Endometrium (tissue), 2 donors: Measurements from ENCODE around the gene TREM1.

ENCODE experiments used
- FAIRE-seq: peaks from 2 replicates; lab custom pipeline; 2012; peaks lifted over from hg19 to GRCh38; lab: Jason Lieb, UNC
- donor health status: control.
- donor health status: control.

TREM1 gene

DNA sequence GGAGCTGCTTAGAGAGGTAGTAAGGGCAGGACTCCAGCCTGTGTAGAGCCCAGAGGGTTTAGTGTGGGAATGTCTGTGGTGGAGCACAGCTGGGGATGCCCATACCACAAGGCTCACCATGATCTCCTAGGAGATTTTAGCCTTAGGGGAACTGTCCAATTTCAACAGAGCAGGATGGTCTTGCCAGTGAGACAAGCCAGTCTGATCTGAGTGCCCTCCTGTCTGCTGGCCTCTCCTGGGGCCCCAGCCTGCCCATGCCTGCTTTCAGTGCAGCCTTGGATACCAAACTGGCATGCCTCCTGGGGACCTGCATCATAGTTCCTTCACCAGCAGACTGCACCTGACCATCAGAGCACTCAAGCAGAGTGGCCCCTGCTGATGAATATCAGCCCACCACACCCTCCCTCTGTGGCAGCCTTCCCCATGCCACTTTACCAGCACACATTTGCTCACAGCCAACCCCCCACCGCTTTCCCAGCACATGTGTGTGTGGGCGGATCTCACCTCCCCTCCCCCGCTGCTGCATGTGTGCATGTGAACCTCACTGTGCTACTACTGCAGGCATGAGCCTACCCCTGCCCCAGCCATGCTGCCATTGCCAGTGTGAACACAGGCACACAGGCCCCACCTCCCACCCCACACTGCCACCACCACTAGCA, 7.9 kb upstream of the TREM1 start:
- no peak for FAIRE-seq

DNA sequence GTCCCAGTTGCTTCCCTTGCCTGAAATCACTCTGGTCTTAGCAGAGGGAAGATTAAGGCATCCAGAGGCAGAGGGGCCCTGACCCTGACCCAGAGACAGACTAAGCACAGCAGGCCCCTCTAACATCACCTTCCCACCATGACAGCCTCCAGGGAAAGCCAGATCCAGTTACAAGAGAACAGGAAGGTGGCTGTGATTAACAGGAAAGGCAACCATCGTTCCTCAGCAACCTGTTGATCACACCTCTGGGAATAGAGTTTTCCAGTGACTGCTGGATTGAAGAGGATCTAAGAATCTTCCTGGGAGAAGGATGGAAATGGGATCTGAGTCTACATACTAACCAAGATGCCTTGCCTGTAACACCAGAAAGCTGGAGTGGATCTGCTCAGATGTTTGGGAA, 5.2 kb upstream of the TREM1 start:
- no peak for FAIRE-seq

DNA sequence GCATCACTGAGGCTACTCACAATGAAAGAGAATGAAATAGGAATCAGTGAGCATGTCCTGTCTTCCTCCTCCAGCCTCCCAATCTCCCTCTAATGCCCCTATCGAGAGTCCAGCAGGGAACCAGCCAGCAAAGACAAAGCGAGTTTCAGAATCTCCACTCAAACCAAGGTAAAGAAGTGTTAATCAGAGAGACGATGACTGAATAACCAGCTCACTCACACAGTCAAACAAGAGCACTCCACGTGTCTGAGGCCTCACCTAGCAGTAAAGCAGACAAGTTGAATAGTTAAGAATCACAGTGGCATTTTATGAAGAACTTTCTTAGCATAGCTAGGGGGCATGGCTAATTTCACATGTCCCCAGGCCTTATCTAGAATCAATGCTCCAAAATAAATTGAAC, 3.3 kb upstream of the TREM1 start:
- no peak for FAIRE-seq

DNA sequence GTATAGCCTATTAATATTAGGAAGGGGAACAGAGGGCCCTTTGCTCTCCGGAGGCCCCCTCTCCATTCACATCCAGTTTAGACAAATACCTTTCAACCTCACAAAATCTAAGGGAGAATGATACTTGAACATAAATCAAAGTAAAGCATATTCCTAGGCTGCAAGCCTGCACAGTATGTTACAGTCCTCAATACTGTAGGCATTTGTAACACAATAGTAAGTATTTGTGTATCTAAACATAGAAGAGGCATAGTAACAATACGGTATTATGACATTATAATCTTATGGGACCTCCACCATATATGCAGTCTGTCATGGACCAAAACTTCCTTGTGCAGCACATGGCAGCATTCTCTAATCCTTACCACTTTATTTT, 2.3 kb upstream of the TREM1 start:
- FAIRE-seq: no peak

DNA sequence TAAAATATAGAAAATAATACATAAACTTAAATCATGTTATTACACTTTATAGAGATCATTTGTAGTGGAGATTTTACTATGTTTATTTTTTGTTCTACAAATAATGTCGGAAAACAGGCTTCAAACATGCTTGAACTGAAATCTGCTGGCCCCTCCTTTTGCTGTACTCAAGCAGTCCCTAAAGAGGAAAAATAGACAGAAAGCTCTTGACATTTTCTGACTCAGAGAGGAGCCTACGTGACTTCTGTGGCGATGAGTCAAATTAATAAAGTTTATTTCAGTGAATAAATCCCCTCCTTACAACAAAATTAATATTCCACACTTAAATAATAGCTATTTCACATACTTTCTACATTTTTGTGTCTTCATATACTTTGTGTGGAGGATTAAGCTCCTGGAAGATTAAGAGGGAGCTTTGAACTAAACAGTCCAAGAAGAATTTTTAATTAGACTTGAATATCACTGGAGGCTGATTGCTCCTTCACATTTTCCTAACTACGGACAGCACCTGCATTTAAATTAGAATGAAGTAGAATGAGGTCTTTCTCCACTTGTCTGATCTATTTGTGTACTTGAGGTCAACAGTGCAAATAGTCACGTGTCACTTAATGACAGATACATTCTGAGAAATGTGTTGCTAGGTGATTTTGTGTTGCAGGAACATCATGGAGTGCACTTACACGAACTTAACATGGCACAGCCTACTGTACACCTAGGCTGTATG, 1.7 kb upstream of the TREM1 start:
- peak; percentile 45 for FAIRE-seq

DNA sequence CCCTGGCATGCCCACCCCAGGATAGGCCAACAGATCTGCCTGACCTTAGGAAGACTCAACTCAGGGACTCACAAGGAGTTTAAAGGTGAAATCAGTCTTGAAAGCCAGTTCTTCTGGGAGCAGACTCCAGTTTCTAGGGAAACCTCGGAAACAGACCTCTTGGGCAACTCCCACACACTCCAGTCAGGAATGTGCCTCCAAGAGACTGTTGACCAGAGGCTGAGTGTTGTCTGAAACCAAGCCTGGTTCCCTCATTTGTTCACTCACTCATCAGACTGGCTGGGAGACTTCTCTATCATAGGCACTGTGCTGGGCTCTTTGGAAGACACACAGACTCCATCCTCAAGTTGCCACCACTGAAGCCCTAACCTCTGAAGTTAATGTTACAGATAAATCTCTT, 1.8 kb downstream of the TREM1 start:
- no peak for FAIRE-seq

DNA sequence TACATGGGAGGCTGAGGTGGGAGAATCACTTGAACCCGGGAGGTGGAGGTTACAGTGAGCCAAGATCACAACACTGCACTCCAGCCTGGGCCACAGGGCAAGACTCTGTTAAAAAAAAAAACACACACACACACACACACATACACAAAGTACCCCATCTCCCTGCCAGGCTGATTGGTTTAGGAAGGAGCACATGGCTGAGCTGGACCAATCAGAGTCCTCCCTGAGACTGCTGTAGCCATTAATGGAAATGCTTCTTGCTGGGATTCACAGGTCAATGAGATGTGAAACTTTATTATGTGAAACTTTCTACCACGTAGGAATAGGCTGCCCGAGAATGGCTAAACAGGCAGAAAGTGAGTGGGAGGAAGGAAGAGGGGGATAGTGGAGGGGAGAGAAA, 2.9 kb downstream of the TREM1 start:
- FAIRE-seq: no peak

DNA sequence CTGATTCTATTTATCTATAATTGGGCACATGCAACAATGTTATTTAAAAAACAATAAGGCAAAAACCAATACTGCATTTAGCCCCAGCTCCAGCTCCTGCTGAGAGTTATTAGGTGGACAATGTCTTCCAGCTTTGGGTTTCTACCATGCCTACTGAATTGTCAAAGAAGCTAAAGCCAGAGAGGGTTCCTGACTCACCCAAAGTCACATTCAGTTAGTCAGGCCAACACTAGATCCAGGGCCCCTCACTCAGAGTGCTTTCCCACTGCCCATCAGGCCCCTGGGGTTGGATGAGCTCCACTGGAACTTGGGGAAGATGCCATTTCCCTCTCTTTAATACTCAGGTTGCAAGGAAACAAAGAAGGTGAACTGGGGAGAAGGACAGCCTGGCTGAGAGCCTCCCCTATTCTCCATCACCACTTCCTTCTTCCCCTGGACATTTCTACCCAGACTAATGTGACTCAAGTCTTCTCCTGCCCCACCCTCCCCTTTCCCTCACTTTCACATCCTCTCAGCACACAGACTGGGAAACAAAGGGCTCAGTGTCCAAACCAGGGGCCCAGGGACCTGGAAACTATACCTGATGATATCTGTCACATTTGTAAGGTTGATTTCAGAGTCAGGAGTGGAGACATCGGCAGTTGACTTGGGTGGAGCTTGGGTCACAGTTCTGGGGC, 6.0 kb downstream of the TREM1 start:
- FAIRE-seq: no peak

DNA sequence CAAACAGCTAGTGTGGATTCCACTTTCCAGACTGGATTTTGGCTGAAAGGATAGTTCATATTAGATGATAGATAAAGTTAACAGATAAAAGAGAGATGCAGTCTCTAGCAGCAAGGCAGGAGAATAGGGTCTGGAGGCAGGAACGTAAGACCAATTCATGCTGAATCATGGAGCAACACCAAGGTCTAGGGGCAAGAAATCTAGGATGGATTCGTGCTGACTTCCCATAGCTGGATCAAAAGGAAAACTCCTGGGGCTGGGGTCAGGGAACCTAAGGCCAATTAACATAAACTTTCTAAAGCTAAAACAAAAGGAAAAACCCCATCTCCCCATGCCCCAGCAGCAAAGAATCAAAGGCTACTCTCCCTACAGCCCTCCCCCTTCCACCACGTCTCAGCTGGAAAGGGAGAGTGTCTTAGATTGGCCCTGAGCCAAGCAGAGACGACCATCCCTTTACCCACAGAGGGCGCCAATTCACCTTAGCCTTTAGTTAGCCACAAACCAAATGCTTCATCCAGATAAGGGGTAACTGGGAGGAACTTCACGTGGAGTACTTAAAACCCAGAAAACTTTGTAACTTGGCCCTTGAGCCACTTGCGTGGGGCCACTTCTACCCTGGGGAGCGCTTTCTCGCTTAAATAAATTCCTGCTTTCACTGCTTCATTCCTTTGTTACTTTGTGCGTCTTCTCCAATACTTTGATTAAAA, 7.6 kb downstream of the TREM1 start:
- FAIRE-seq: no peak

DNA sequence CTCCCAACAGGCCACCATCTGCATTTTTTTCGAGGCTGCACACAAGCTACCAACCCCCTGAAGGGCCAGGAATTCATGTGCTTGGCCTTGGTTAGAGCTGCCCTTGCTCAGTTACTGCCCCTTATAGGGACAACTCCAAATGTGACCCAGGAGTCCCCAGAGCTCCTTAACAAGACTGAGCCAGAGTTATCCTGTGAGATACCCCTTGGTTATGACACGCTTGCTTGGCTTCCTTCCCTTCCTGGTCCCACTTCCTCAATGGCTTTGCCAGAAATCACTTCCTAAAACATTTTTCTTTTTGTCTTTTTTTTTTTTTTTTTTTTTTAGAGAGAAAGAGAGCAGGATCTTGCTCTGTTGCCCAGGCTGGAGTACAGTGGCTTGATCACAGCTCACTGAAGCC, 8.9 kb downstream of the TREM1 start:
- no peak for FAIRE-seq

DNA sequence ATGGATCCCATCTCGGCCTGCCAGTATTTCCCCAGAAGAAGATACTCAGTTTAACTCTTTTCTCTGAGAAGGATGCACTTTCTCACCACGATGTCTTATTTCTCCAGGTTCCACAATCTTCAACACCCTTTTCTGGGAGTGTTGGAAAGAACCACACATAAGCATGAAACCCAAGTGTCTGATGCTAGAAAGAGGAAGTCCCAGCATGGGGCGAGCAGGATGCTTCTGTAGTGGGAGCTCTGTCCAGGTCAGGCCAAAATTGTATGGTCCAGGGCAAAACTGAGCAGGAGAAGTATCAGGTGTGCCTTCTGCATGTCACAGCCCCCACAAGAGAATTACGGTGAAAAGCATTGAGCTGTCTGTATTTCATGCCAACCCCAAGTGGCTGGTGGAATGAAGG, 11.0 kb downstream of the TREM1 start:
- FAIRE-seq: no peak

DNA sequence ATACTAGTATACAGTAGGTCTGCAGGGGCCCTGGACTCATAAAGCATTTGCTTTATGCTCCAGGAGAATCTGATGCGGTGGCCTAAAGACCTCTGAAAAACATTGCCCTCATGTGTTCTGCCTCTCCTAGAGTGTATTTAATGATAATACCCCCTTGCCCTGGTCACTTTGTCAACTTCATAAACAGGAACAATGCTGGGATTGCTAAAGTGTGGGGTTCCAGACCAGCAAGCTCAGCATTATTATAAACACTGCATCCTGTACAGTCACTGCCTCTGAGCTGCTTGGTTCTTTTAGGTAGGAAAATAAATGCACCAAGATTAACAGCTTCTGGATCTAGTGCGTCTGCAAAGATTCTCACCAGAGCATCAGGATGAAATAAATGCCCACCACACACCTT, 12.2 kb downstream of the TREM1 start:
- no peak for FAIRE-seq

DNA sequence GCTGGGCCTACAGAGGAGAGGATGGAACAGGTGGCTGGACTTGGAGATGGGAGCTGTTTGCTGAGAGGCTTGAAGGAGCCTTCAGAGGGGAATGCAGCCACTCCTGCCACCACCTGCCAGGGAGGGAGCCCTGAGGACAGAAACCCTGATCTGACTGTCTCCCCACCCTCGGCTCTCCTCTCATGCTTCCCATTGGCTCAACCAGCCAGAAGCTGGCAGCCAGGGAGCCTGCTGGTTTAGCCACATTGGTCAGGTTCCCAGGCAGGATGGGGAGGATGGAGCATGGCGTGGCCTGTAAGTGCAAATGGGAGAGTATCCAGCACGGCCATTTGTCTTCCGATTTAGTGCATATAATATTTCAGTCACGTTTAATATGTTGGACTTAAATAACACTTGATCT, 12.8 kb downstream of the TREM1 start:
- FAIRE-seq: no peak

DNA sequence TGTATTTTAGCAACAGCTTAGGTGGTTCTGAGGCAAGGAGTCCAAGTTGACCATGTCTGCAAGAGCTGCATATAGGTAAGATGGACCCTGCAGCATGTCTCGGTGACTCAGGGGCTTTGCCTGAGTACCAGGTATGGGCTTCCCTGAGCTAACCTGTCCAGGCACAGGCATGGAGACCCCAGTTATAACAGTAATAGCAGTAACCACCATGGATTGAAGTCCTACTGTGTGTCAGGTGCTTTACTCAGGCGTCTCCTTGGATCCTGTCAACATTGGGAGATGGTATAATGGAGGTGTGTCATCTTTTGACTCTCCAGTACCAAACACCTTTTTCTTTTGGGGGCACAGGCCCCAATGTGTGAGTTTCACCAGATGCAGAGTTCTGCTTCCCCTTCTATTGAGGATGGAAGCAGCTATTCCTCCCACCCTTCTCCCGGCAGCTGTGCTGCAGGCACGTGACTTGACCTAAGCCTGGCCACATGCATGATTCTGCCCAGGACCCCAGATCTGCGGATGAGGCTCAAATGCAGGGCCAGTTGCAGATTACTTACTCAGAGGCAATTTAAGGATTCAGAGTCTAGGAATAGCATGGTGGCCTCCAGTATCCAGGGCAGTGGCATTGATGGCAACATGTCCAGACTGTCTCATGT, 13.8 kb downstream of the TREM1 start:
- FAIRE-seq: no peak

DNA sequence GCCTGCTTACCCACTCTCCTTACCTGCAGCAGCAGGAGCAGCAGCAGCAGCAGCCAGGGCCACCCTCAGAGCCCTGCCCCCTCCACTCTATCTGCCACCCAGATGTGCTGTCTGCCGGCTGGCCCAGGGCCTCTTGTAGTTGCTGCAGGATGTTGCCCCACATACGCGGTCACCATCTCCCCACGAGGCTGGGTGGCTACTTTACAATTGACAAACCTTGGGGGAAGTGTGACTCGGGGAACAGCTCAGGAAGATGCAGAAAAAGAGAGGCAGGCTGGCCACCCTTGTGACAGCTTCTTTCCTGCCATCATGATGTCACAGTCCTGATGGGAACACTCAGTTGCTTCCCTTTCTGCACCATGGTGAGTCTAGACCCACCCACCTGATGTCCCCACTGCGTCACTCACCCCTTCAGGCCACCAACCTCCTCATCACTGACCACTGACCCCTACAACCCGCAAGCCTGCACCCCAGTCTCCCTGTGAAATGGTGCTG, 14.5 kb downstream of the TREM1 start:
- no peak for FAIRE-seq

DNA sequence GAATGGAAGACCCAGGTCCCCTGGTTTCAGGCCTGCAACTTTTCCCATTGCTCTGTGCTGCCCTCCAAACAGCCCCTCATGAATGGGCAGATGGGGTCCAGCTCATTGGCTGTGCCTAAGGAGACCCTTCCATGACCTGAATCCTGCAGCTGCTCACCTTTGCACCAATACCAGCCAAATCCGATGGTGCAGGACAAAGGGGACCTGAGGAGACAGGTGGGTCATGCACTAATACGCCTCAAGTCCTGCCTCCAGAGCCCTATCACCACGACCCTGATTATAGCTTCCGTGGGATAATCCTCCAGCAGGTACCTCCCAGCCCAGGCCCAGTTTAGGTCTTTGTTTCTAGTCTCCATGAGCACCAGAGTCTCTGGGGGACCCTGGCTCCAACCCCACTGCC, 16.8 kb downstream of the TREM1 start:
- FAIRE-seq: no peak

DNA sequence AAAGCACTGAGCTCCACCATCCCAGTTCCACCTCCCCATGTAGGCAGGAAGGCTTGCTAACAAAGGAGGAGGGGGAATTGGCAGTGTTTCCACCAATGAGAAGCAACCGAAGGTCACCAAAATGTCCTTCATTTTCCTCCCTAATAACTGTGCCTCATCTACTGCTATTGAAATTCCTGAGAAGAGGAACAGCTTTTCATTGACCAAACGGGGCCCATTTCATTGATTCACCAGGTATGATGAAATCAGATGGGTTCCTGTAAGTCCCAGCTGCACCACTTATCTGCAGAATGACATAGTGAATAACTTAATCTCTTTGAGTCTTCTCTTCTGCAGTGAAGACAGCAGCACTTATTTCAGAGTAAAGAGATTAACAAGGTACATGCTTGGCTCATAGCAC, 17.3 kb downstream of the TREM1 start:
- FAIRE-seq: no peak

DNA sequence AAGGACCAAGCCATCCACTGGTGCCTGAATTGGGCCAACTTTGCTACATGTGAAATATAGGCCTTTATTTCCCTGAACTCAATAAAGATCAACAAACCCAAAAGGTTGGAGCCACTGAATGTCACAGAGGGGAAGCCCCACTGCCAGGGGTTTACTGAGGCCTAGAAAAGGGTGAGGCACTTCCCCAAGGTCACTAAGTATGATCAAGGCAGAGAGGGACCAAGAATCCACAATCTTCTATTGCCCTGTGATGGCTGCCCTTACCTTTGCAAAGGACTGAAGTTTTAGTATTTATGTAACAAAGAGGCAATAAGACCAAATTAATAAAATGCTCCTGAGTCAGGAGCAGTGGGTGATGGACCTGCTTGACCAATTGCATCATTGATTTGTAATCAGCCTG, 18.0 kb downstream of the TREM1 start:
- FAIRE-seq: no peak

DNA sequence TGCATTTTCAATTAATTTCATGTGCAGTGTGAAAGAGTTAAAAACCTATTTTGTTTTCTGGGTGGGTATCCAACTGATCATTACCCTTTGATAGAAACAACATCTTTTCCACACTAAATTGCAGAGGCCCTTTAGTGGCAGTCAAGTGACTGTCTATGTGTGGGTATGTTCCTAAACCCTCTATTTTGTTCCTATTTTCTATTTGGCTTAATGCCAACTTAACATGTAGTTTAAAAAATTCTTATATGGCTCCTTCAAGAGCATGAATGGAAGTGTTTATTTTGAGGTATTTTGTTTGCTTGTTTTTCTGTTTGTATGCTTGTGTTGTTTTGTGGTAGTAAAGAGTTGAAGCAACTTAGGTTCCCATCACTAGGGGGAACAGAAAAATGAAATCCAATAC, 19.9 kb downstream of the TREM1 start:
- FAIRE-seq: no peak

DNA sequence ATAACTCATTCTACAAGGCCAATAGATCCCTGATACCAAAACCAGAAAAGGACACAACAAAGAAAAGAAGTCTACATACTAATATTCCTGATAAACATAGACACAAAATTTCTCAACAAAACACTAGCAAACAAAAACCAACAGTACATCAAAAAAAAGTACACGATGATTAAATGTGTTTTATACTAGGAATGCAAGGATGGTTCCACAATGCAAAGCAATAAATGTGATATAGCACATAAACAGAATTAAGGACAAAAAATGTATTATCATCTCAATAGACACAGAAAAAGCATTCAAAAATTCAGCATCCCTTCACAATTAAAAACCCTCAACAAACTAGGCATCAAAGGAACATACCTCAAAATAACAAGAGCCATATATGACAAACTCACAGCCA, 23.2 kb downstream of the TREM1 start:
- no peak for FAIRE-seq

DNA sequence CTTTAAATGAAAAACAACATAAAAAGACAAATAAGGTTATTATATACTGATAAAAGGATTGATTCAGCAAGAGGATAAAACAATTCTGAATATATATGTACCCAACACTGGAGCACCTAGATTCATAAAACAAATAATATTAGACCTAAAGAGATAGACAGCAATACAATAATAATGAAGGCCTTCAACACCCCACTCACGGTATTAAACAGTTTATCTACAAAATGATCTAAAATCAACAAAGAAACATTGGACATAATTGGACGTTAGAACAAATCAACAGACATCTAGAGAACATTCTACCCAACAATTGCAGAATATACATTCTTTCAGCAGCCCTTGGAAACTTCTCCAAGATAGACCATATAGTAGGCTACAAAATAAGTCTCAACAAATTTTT, 24.1 kb downstream of the TREM1 start:
- FAIRE-seq: no peak

DNA sequence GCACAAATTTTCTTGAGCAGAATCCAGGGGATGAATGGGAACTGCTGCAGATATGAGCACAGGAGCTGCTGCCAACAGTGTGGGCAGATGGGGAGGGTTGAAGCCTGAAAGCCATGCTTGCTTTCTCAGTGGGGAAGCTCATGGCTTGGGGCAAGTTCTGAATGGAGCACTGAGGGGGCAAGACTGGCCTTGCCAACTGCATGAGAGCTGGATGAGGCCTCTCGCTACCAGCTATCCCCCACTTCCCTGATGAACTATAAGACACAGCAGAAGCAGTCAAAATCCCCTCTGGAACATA, 28.3 kb downstream of the TREM1 start:
- FAIRE-seq: no peak
